Measurements from ENCODE around the gene GDPD4.
"Not testable (repeated sequence)": the region's sequence is repeated elsewhere in the genome, so short reads cannot be mapped to it uniquely, and the experiment has no call there.

The GDPD4 gene

DNA sequence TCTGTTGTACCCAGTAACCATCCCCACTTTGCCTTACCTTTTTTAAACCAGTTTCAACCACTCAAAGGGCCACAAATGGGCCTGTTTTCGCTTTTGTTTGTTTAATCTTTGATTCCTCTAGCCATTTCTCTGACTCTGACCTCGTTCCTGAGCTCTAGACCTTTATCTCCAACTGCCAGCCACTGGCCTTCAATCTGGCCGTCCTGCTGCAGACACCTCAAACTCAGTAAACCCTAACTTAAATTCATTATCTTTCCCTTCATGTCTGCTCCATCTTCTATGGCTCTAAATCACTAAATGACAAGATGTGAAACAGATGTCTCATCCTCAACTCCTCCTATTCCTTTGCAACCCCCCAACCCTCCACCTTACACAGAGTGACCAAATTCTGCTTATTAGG, 1.3 kb upstream of the GDPD4 start:
- TF ChIP-seq, protein P1, sequence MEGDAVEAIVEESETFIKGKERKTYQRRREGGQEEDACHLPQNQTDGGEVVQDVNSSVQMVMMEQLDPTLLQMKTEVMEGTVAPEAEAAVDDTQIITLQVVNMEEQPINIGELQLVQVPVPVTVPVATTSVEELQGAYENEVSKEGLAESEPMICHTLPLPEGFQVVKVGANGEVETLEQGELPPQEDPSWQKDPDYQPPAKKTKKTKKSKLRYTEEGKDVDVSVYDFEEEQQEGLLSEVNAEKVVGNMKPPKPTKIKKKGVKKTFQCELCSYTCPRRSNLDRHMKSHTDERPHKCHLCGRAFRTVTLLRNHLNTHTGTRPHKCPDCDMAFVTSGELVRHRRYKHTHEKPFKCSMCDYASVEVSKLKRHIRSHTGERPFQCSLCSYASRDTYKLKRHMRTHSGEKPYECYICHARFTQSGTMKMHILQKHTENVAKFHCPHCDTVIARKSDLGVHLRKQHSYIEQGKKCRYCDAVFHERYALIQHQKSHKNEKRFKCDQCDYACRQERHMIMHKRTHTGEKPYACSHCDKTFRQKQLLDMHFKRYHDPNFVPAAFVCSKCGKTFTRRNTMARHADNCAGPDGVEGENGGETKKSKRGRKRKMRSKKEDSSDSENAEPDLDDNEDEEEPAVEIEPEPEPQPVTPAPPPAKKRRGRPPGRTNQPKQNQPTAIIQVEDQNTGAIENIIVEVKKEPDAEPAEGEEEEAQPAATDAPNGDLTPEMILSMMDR (conservative IDR thresholded peaks at IDR 0.05; ENCODE audit: low read depth, low read length): no peak
- no peak overlapping the region for H3K4me3 ChIP-seq (ENCODE audit: low read depth, low read length)
- no peak for DNase-seq (ENCODE audit: low read depth)

DNA sequence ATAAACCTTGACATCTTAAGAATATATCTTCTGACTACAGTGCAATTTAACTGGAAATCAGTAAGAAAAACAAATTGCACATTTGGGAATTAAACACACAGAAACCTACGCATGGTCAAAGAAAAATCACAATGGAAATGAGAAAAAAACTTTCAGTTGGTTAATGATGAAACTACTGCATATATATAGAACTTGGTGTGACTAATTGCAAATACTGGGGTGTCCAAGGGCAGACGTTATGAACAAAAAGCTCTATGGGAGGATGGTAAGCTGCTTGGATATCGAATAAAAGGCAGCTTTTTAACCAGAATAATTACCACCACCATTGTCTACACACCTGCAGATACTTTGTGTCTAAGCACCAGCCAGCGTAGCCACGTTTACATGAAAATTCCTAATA, 791 bp downstream of the GDPD4 start:
- H3K4me3 ChIP-seq (ENCODE audit: low read depth, low read length): no peak overlapping the region
- no peak for DNase-seq (ENCODE audit: low read depth)
- TF ChIP-seq, protein P1 (conservative IDR thresholded peaks at IDR 0.05; ENCODE audit: low read depth, low read length): no peak

DNA sequence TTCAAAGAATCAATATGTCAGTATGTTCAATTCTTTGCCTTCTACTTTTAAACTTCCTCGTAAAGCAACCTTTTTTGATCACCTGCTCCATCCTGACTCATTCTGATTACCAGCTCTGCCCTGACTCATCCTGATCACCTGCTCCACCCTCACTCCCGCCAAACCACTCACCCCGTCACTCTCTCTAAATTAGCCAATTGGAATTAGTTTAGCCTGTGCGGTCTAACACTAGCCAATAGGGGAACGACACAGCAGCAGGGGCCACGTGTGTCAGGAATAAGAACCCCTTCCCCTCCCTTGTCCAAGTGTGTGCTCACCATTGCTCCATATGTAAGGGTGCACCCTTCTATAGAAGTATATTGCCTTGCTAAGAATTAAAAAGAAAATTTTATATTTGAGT, 1.5 kb downstream of the GDPD4 start:
- not testable (repeated sequence) for H3K4me3 ChIP-seq (ENCODE audit: low read depth, low read length); DNase-seq (ENCODE audit: low read depth)

DNA sequence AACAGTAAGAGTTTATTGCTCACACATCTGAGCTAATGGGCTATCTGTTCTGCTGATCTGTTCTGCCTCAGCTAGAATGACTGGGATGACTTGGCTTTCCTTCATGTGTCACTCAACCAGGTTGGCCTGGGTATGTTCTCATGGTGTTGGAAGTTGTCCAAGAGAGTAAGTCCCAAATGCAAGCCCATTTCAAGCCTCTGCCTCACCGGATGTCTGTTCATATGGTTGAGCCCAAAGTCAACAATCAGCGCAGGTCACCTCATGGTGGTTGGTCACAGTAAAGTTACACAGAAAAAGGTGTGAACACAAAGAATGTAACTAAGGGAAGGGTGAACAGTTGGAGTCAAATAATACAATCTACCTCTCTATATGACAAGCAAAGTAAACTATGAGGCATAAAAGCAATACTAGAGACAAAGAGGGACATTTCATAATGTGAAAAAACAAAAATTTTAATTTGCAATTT, 1.9 kb downstream of the GDPD4 start:
- no peak for DNase-seq (ENCODE audit: low read depth)
- TF ChIP-seq, protein P1 (conservative IDR thresholded peaks at IDR 0.05; ENCODE audit: low read depth, low read length): no peak
- H3K4me3 ChIP-seq (ENCODE audit: low read depth, low read length): no peak overlapping the region

DNA sequence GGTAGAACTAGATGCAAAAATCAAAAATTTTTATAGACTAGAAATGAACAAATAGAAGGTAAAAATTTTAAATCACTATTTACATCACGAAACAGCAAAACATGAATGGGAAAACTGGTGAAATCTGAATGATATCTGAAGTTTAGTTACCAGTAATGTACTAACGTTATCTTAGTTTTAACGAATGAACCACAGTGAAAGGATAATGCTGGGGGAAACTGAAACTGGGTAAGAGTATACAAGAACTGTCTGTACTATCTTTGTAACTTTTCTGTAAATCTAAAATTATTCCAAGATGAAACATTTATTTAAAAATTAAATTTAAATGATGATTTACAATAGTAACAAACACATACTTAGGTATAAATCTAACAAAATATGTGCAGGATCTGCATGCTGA, 7.4 kb downstream of the GDPD4 start:
- DNase-seq (ENCODE audit: low read depth): no peak
- TF ChIP-seq, protein P1 (conservative IDR thresholded peaks at IDR 0.05; ENCODE audit: low read depth, low read length): no peak
- no peak overlapping the region for H3K4me3 ChIP-seq (ENCODE audit: low read depth, low read length)

DNA sequence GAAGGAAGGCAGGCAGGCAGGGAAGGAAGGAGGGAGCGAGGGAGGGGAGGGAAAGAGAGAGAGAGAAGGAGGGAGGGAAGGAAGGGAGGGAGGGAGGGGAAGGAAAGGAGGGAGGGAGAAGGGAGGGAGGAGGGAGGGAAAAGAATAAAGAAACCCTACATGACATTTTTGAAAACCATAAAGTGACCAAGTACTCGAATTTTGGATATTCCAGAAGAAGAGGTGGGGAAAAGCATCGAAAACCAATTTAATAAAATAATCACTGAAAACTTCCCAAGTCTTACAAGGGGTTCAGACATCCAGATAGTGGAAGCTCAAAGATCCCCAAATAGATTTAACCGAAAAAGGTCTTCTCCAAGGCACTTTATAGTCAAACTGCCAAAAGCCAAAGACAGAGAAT, 11.7 kb downstream of the GDPD4 start:
- H3K4me3 ChIP-seq (ENCODE audit: low read depth, low read length): no peak overlapping the region
- TF ChIP-seq, protein P1 (conservative IDR thresholded peaks at IDR 0.05; ENCODE audit: low read depth, low read length): no peak
- no peak for DNase-seq (ENCODE audit: low read depth)

DNA sequence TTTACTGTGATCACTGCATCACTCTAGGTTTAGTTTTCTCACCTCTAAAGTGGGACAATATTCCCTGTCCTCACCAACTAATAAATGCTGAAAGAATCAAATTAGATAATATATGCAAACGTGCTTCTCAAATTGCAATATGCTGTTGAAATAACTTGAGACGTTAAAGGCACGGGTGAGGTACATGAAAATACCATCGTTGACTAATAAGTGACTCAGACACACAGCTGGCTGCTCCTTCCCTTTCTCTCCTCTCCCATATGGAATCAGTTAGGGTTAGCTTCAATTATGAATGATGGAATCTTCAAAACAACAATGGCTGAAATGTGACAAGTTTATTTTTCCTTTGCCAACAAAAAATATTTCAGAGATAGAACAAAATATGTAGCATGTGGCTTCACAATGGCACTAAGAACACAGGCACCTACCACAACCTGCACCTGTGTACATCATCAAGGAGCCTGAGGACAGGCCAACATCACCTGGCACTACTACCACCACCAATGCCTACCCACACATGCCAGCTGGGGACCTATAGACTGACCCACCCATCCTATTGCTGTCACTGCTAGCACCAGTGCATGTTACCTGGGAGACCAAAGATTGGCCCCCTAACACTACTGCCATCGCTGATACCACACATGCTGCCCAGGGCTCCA, 13.7 kb downstream of the GDPD4 start:
- DNase-seq (ENCODE audit: low read depth): peak; percentile 87
- H3K4me3 ChIP-seq (ENCODE audit: low read depth, low read length): no peak overlapping the region
- TF ChIP-seq, protein P1 (conservative IDR thresholded peaks at IDR 0.05; ENCODE audit: low read depth, low read length): no peak

Data from choroid plexus epithelial cell (primary cell).